Pancreas (tissue), 10 donors: Measurements from ENCODE around the gene LHFPL2. TPM values are rescaled to one million over a fixed set of nuclear protein-coding genes. Genes with fewer than 3 reads are reported as not detected.
A peak's percentile ranks its signal among the peaks of the same experiment; 100 is the strongest.

ENCODE experiments used
- ATAC-seq, 4 donors: fragments of 200-7000 bp; cut with Tn5 transposase; one replicate each; pipeline versions ENCODE4 v1.8.0 to v1.9.1; 2020; ENCODE audit warnings: mild to moderate bottlenecking in 4 of 4, moderate library complexity in 4 of 4
- DNase-seq, 6 donors: peaks; one replicate each; pipeline ENCODE4 v3.0.0-alpha.2; 2020
- FAIRE-seq: peaks from 2 replicates; lab custom pipeline; 2012; peaks lifted over from hg19 to GRCh38; lab: Jason Lieb, UNC
- H3K27ac ChIP-seq, 4 donors: fragments of 200-600 bp; sonication (generic); 1 replicate in 3 of 4; 2 replicates in 1 of 4; pipeline versions ENCODE4 v1.5.0 to v1.8.0; 2020
- H3K27me3 ChIP-seq, 4 donors: fragments of 200-600 bp; one replicate each; pipeline ENCODE4 v1.8.0; 2021
- H3K36me3 ChIP-seq, 3 donors: fragments of 200-600 bp; sonication (generic) in 1 of 3; one replicate each; pipeline versions ENCODE4 v1.5.0 to v1.8.0; 2020 to 2021
- H3K4me1 ChIP-seq, 3 donors: fragments of 200-600 bp; one replicate each; pipeline ENCODE4 v1.8.0; 2021
- H3K4me3 ChIP-seq, 4 donors: fragments of 200-600 bp; sonication (generic) in 2 of 4; one replicate each; pipeline versions ENCODE4 v1.5.0 to v1.8.0; 2020 to 2021
- H3K9me3 ChIP-seq, 4 donors: fragments of 200-600 bp; one replicate each; pipeline ENCODE4 v1.8.0; 2021
- CTCF ChIP-seq, 4 donors: fragments of 200-600 bp; sonication (generic) in 3 of 4; IDR thresholded peaks; one replicate each; pipeline versions ENCODE4 v1.5.0 to v1.8.0; 2021; ENCODE audit warnings: antibody characterized with exemption in 4 of 4
- WGBS, 2 donors: extraction: QIAGEN DNeasy Blood & Tissue Kit; methylation state at CpG; one replicate each; pipeline ENCODE4 v1.1.7; 2013; 5-methylcytosine and 5-hydroxymethylcytosine counted together
- intact Hi-C, 3 donors: fragments of 100-400 bp; cut with DNase I; formaldehyde crosslinking; loops; one replicate each; pipeline versions ENCODE4 v1.11.1 to v1.14.2; 2022
- polyA plus RNA-seq, 2 donors: library from polyadenylated mRNA; stranded (reverse); fragments of 200-250 nt; gene quantifications; one replicate each; pipeline ENCODE4 v1.2.3, GENCODE V29; 2013
- total RNA-seq, 6 donors: library from RNA; stranded (reverse); fragmentation: NEBNext Ultra II Directional in 4 of 6; extraction: Animal tissue kit (Norgen Biotek cat#: 25700) in 4 of 6; gene quantifications; one replicate each; pipeline versions ENCODE4 v1.2.1 to v1.2.4, GENCODE V29; 2021 to 2023
- donor health status: healthy with polysubstance abuse.
- donor health status: DM: no; HTN: no; CAD: no; lungs with moderate emphysema.
- donor health status: DM: no; HTN: no; CAD: no.
- donor health status: control.
- donor health status: control.
- donor health status: Bipolar disorder and iron deficiency.
- donor health status: DM: yes; HTN: yes; CAD: no.
- donor health status: DM: no; HTN: no; CAD: no.
- donor health status: DM: no; HTN: no; CAD: no.
- donor health status: DM: yes; HTN: yes; CAD: no.

Gene LHFPL2
- total and polyA plus RNA-seq, 8 donors = 4.0 to 28.4 (median 13.0) TPM

- FAIRE-seq (no peak), DNase-seq (no peak), ATAC-seq (peak in 1 of 4 donors; percentile 26)
- no peaks in the 10 kb centered on the region for H3K27me3 ChIP-seq
- no peaks in the 10 kb centered on the region for H3K9me3 ChIP-seq
- 57% methylated on average over 3 of the region's 3 CpGs for WGBS, 2 donors
- no peak overlapping the region for H3K27ac ChIP-seq
- no peak overlapping the region for H3K4me3 ChIP-seq
- intact Hi-C loops = no loop called here
- TF ChIP-seq CTCF (IDR thresholded peaks at IDR 0.05) = no peak
- H3K4me1 ChIP-seq = no peaks in the 10 kb centered on the region
- no peaks in the 10 kb centered on the region for H3K36me3 ChIP-seq
Observed at GRCh38 chr5:78666041-78666444, 17.5 kb upstream of the LHFPL2 start.

GRCh38 chr5:78665534-78665933 is 17.0 kb upstream of the LHFPL2 start:
- no peak for TF ChIP-seq CTCF (IDR thresholded peaks at IDR 0.05)
- Histone ChIP-seq H3K4me1 (peaks cover 0 to 2% (median 0%) of the 10 kb centered on the region in 3 donors), H3K36me3 (no peaks in the 10 kb centered on the region), H3K9me3 (no peaks in the 10 kb centered on the region), H3K27ac (no peak overlapping the region), H3K27me3 (no peaks in the 10 kb centered on the region), H3K4me3 (no peak overlapping the region)
- WGBS, 2 donors = 89 to 96% methylated on average over 3 of the region's 3 CpGs
- DNase-seq (no peak), FAIRE-seq (no peak), ATAC-seq (no peak)
- intact Hi-C loops = no loop called here

GRCh38 chr5:78662323-78662722 is 13.8 kb upstream of the LHFPL2 start:
- ATAC-seq = no peak
- Histone ChIP-seq H3K4me3 (no peak overlapping the region), H3K27ac (no peak overlapping the region), H3K27me3 (no peaks in the 10 kb centered on the region), H3K36me3 (no peaks in the 10 kb centered on the region), H3K4me1 (peaks cover 0 to 16% (median 8%) of the 10 kb centered on the region in 3 donors), H3K9me3 (no peaks in the 10 kb centered on the region)
- DNase-seq = no peak
- 92 to 96% methylated on average over 1 of the region's 1 CpG for WGBS, 2 donors
- no peak for TF ChIP-seq CTCF (IDR thresholded peaks at IDR 0.05)
- FAIRE-seq = no peak
- intact Hi-C loops = no loop called here

- no peak for TF ChIP-seq CTCF (IDR thresholded peaks at IDR 0.05)
- FAIRE-seq (no peak), ATAC-seq (no peak), DNase-seq (no peak)
- 98 to 100% methylated on average over 1 of the region's 1 CpG for WGBS, 2 donors
- Histone ChIP-seq H3K27ac (no peak overlapping the region), H3K27me3 (no peaks in the 10 kb centered on the region), H3K36me3 (no peaks in the 10 kb centered on the region), H3K4me3 (no peak overlapping the region), H3K4me1 (peaks cover 0 to 16% (median 8%) of the 10 kb centered on the region in 3 donors), H3K9me3 (no peaks in the 10 kb centered on the region)
- intact Hi-C loops = no loop called here
Observed at GRCh38 chr5:78661691-78662090, 13.1 kb upstream of the LHFPL2 start.

- H3K9me3 ChIP-seq = no peaks in the 10 kb centered on the region
- H3K4me3 ChIP-seq = no peak overlapping the region
- no peak for TF ChIP-seq CTCF (IDR thresholded peaks at IDR 0.05)
- H3K4me1 ChIP-seq = peaks cover 0 to 16% (median 8%) of the 10 kb centered on the region in 3 donors
- H3K27me3 ChIP-seq = no peaks in the 10 kb centered on the region
- no peak overlapping the region for H3K27ac ChIP-seq
- WGBS, 2 donors = 92 to 100% methylated on average over 1 of the region's 1 CpG
- DNase-seq = no peak
- FAIRE-seq = no peak
- no peak for ATAC-seq
- intact Hi-C loops = no loop called here
- no peaks in the 10 kb centered on the region for H3K36me3 ChIP-seq
Observed at GRCh38 chr5:78661044-78661443, 12.5 kb upstream of the LHFPL2 start.
